G401 (cell line): Measurements from ENCODE around the gene DHX58. TPM values are rescaled to one million over a fixed set of nuclear protein-coding genes. Genes with fewer than 3 reads are reported as not detected.
A peak's percentile ranks its signal among the peaks of the same experiment; 100 is the strongest.

Source experiments
- DNase-seq: peaks from one replicate; pipeline ENCODE4 v3.0.0-alpha.2; 2015; ENCODE audit warnings: low spot score
- in situ Hi-C: cut with HindIII; loops from 2 replicates; pipeline ENCODE4 v1.10.0; 2016; ENCODE audit warnings: low sequenced_read_pairs, mixed read lengths
- total RNA-seq: library from RNA; depleted of rRNA; stranded (reverse); fragments of >200 nt; shearing (Covaris generic); gene quantifications from 2 replicates; pipeline ENCODE4 v1.2.3, GENCODE V29; 2014

The DHX58 gene
- total RNA-seq, 1 experiment from 2014 or later = 2.4 TPM

GRCh38 chr17:42113293-42114069, 967 bp upstream of the DHX58 start:
- DNase-seq = no peak
- in situ Hi-C loops = no loop called here

- DNase-seq = no peak
Observed at GRCh38 chr17:42111871-42112551, 503 bp downstream of the DHX58 start.

GRCh38 chr17:42111265-42111636, 1.3 kb downstream of the DHX58 start:
- in situ Hi-C loops = no loop called here
- DNase-seq = no peak

More at GRCh38 chr17:42111871-42112551, 503 bp downstream of the DHX58 start:
- in situ Hi-C loops = no loop called here

- no peak for DNase-seq
- in situ Hi-C loops = no loop called here
Observed at GRCh38 chr17:42110301-42111264, 1.9 kb downstream of the DHX58 start.

GRCh38 chr17:42109086-42109485, 3.4 kb downstream of the DHX58 start:
- no peak for DNase-seq
- in situ Hi-C loops = no loop called here

- in situ Hi-C loops = no loop called here
Observed at GRCh38 chr17:42107597-42108576, 4.6 kb downstream of the DHX58 start.

GRCh38 chr17:42107124-42107523, 5.4 kb downstream of the DHX58 start:
- in situ Hi-C loops = no loop called here
- DNase-seq = no peak

More at GRCh38 chr17:42107597-42108576, 4.6 kb downstream of the DHX58 start:
- peak; percentile 92 for DNase-seq

GRCh38 chr17:42106009-42106408, 6.5 kb downstream of the DHX58 start:
- in situ Hi-C loops = no loop called here
- no peak for DNase-seq

- in situ Hi-C loops = no loop called here
- DNase-seq = no peak
Observed at GRCh38 chr17:42104264-42104663, 8.2 kb downstream of the DHX58 start.

- in situ Hi-C loops = no loop called here
- no peak for DNase-seq
Observed at GRCh38 chr17:42103221-42103954, 9.1 kb downstream of the DHX58 start.

GRCh38 chr17:42101513-42102292, 10.8 kb downstream of the DHX58 start:
- DNase-seq = peak; percentile 46
- in situ Hi-C loops = no loop called here

GRCh38 chr17:42098730-42099399, 13.6 kb downstream of the DHX58 start:
- no peak for DNase-seq
- in situ Hi-C loops = no loop called here

GRCh38 chr17:42097691-42098631, 14.6 kb downstream of the DHX58 start, which contains the start of gene ZNF385C:
TSS of gene ZNF385C (minus strand) at chr17:42098473. CDS start at chr17:42063056, 35,417 bp downstream.
- in situ Hi-C loops = no loop called here
- no peak for DNase-seq

- no peak for DNase-seq
- in situ Hi-C loops = no loop called here
Observed at GRCh38 chr17:42096360-42097111, 16.0 kb downstream of the DHX58 start.
